H1 (cell line): ENCODE results near the gene KLHL14. TPM values are rescaled to one million over a fixed set of nuclear protein-coding genes. Genes with fewer than 3 reads are reported as not detected.

Experiments used
- CTCF ChIA-PET: fragments of 300-600 bp; sonication (Branson Sonifier 250); formaldehyde crosslinking; loops from one replicate; lab custom pipeline; 2021; ENCODE audit not compliant: partially characterized antibody; lab: Charles Lee
- POLR2A ChIA-PET: fragments of 300-600 bp; sonication (Branson Sonifier 250); formaldehyde crosslinking; loops from one replicate; lab custom pipeline; 2021; ENCODE audit warnings: inconsistent platforms; ENCODE audit not compliant: partially characterized antibody; lab: Charles Lee
- DNase-seq, 2 experiments: peaks; one replicate each; pipeline versions ENCODE4 v3.0.0 to v3.0.0-alpha.2; 2010 to 2022; ENCODE audit warnings: low spot score in 2 of 2, low read depth in 1 of 2, mixed read lengths in 1 of 2
- FAIRE-seq: peaks from 2 replicates; lab custom pipeline; 2011; peaks lifted over from hg19 to GRCh38; lab: Jason Lieb, UNC
- H2AFZ ChIP-seq: 2 replicates; pipeline ENCODE4 v1.8.1; 2012; ENCODE audit warnings: low read length, inconsistent platforms
- H2AK5ac ChIP-seq: 2 replicates; pipeline ENCODE4 v1.6.1; 2013; ENCODE audit warnings: low read depth, low read length
- H2BK120ac ChIP-seq: replicated peaks from 2 replicates; pipeline ENCODE3; 2013; ENCODE audit warnings: low read depth, low read length, inconsistent platforms
- H2BK12ac ChIP-seq: 2 replicates; pipeline ENCODE4 v1.6.1; 2013; ENCODE audit warnings: low read depth, low read length
- H2BK15ac ChIP-seq: 2 replicates; pipeline ENCODE4 v1.6.1; 2013; ENCODE audit warnings: low read length
- H2BK20ac ChIP-seq: 2 replicates; pipeline ENCODE4 v1.6.1; 2013; ENCODE audit warnings: low read length
- H2BK5ac ChIP-seq: 2 replicates; pipeline ENCODE4 v1.6.1; 2013; ENCODE audit warnings: low read depth, low read length
- H3K14ac ChIP-seq: 2 replicates; pipeline ENCODE4 v1.6.1; 2013; ENCODE audit warnings: inconsistent platforms; ENCODE audit not compliant: insufficient read length
- H3K18ac ChIP-seq: 2 replicates; pipeline ENCODE4 v1.6.1; 2013; ENCODE audit warnings: low read length; ENCODE audit errors: extremely low read depth
- H3K23ac ChIP-seq: 2 replicates; pipeline ENCODE4 v1.6.1; 2013; ENCODE audit warnings: inconsistent platforms; ENCODE audit not compliant: insufficient read length
- H3K23me2 ChIP-seq: 2 replicates; pipeline ENCODE4 v1.6.1; 2013; ENCODE audit warnings: low read depth, low read length
- H3K27ac ChIP-seq: 2 replicates; pipeline ENCODE4 v1.6.1; 2011; ENCODE audit warnings: low read depth, low read length, inconsistent platforms
- H3K27me3 ChIP-seq, 4 experiments: replicated peaks in 1 of 4; 1 replicate in 1 of 4; 2 replicates in 3 of 4; pipeline versions ENCODE4 v1.6.1 to v1.8.1; 2011 to 2013; ENCODE audit warnings: low read length in 3 of 4, mild to moderate bottlenecking in 3 of 4, inconsistent platforms in 2 of 4, mixed read lengths in 2 of 4, moderate library complexity in 1 of 4; ENCODE audit not compliant: control insufficient read depth in 3 of 4, insufficient read depth in 3 of 4; ENCODE audit errors: extremely low read depth in 1 of 4
- H3K36me3 ChIP-seq, 4 experiments: 2 replicates each; pipeline versions ENCODE4 v1.6.1 to v1.8.1; 2011 to 2013; ENCODE audit warnings: mild to moderate bottlenecking in 4 of 4, low read length in 3 of 4, moderate library complexity in 2 of 4, control low read depth in 1 of 4, inconsistent platforms in 1 of 4; ENCODE audit not compliant: insufficient read depth in 4 of 4, control insufficient read depth in 2 of 4
- H3K4ac ChIP-seq: replicated peaks from 2 replicates; pipeline ENCODE3; 2013; ENCODE audit warnings: low read length, low read depth, mixed read lengths, inconsistent platforms; ENCODE audit not compliant: insufficient read length
- H3K4me1 ChIP-seq, 4 experiments: replicated peaks in 1 of 4; 1 replicate in 1 of 4; 2 replicates in 3 of 4; pipeline versions ENCODE4 v1.6.1 to v1.8.1; 2011 to 2013; ENCODE audit warnings: low read length in 3 of 4, inconsistent platforms in 2 of 4, mixed read lengths in 1 of 4; ENCODE audit not compliant: insufficient read depth in 4 of 4, control insufficient read depth in 3 of 4
- H3K4me2 ChIP-seq, 2 experiments: 2 replicates each; pipeline versions ENCODE4 v1.6.1 to v1.8.1; 2011 to 2013; ENCODE audit warnings: low read depth in 2 of 2, low read length in 2 of 2, control low read depth in 1 of 2, inconsistent platforms in 1 of 2, mild to moderate bottlenecking in 1 of 2; ENCODE audit not compliant: insufficient read depth in 1 of 2
- H3K4me3 ChIP-seq, 4 experiments: fragments of 200-600, 300-600 bp in 1 of 4; sonication (generic), shearing (Covaris generic), sonication (Bioruptor Twin) in 1 of 4; 2 replicates each; pipeline versions ENCODE4 v1.5.1 to v1.8.1; 2011 to 2016; ENCODE audit warnings: low read length in 4 of 4, low read depth in 3 of 4, control low read depth in 2 of 4, inconsistent platforms in 2 of 4, mild to moderate bottlenecking in 2 of 4, mixed read lengths in 1 of 4, moderate library complexity in 1 of 4; ENCODE audit not compliant: insufficient read depth in 2 of 4; ENCODE audit errors: extremely low read depth in 1 of 4
- H3K56ac ChIP-seq: replicated peaks from 2 replicates; pipeline ENCODE3; 2013; ENCODE audit warnings: low read depth, mild to moderate bottlenecking, mixed read lengths, low read length, inconsistent platforms; ENCODE audit not compliant: insufficient read length
- H3K79me1 ChIP-seq: 2 replicates; pipeline ENCODE4 v1.6.1; 2013; ENCODE audit warnings: low read depth, low read length, control low read depth
- H3K79me2 ChIP-seq, 2 experiments: 2 replicates each; pipeline versions ENCODE4 v1.6.1 to v1.8.1; 2012 to 2013; ENCODE audit warnings: low read length in 2 of 2, mild to moderate bottlenecking in 2 of 2, inconsistent platforms in 1 of 2; ENCODE audit not compliant: insufficient read depth in 2 of 2, control insufficient read depth in 1 of 2
- H3K9ac ChIP-seq, 4 experiments: replicated peaks in 1 of 4; 1 replicate in 1 of 4; 2 replicates in 3 of 4; pipeline versions ENCODE4 v1.6.1 to v1.8.1; 2011 to 2013; ENCODE audit warnings: low read depth in 3 of 4, low read length in 3 of 4, control low read depth in 2 of 4, mild to moderate bottlenecking in 2 of 4, moderate library complexity in 2 of 4, inconsistent platforms in 1 of 4; ENCODE audit errors: extremely low read depth in 1 of 4
- H3K9me3 ChIP-seq, 2 experiments: 2 replicates each; pipeline versions ENCODE4 v1.6.1 to v1.8.1; 2012 to 2013; ENCODE audit warnings: mild to moderate bottlenecking in 2 of 2, moderate library complexity in 2 of 2, control low read depth in 1 of 2, inconsistent platforms in 1 of 2, low read depth in 1 of 2, low read length in 1 of 2, mixed read lengths in 1 of 2; ENCODE audit not compliant: insufficient read depth in 2 of 2
- H4K20me1 ChIP-seq, 2 experiments: replicated peaks in 1 of 2; 2 replicates each; pipeline versions ENCODE3 to v1.8.1; 2011 to 2013; ENCODE audit warnings: inconsistent platforms in 2 of 2, low read length in 2 of 2, mild to moderate bottlenecking in 1 of 2; ENCODE audit not compliant: insufficient read depth in 2 of 2, control insufficient read depth in 1 of 2
- H4K5ac ChIP-seq: 2 replicates; pipeline ENCODE4 v1.6.1; 2013; ENCODE audit warnings: low read length, low read depth, mixed read lengths, inconsistent platforms; ENCODE audit not compliant: insufficient read length
- H4K8ac ChIP-seq: 2 replicates; pipeline ENCODE4 v1.8.0; 2013; ENCODE audit warnings: mild to moderate bottlenecking, moderate library complexity, low read length, inconsistent platforms; ENCODE audit not compliant: insufficient read depth; ENCODE audit errors: extremely low read depth
- H4K91ac ChIP-seq: replicated peaks from 2 replicates; pipeline ENCODE3; 2013; ENCODE audit warnings: low read length, mixed read lengths, inconsistent platforms; ENCODE audit not compliant: insufficient read length
- CBX5 ChIP-seq: fragments of 300-800, 300-1000 bp; sonication (generic); IDR thresholded peaks from 2 replicates; pipeline ENCODE4 v1.7.1; 2016; ENCODE audit warnings: antibody characterized with exemption, low read length, low read depth
- CHD1 ChIP-seq: IDR thresholded peaks from 2 replicates; pipeline ENCODE4 v1.6.1; 2012; ENCODE audit warnings: low read depth, low read length, improper control_type of control experiment
- CHD2 ChIP-seq: IDR thresholded peaks from 2 replicates; pipeline ENCODE4 v1.6.1; 2012; ENCODE audit warnings: low read length, improper control_type of control experiment
- CTBP2 ChIP-seq: IDR thresholded peaks from 2 replicates; pipeline ENCODE4 v1.7.0; 2011; ENCODE audit warnings: borderline replicate concordance, mild to moderate bottlenecking, moderate library complexity, mixed read lengths, low read length; ENCODE audit not compliant: insufficient read depth, insufficient read length
- E2F6 ChIP-seq: IDR thresholded peaks from 2 replicates; pipeline ENCODE4 v1.6.1; 2012; ENCODE audit warnings: inconsistent platforms
- JUND ChIP-seq: IDR thresholded peaks from 2 replicates; pipeline ENCODE4 v1.6.1; 2011; ENCODE audit warnings: mild to moderate bottlenecking, improper control_type of control experiment, low read length
- KDM5A ChIP-seq: fragments of 200-600 bp; IDR thresholded peaks from 2 replicates; pipeline ENCODE4 v1.7.1; 2012; ENCODE audit warnings: mild to moderate bottlenecking, low read length, inconsistent platforms, mixed read lengths
- MAX ChIP-seq: IDR thresholded peaks from 2 replicates; pipeline ENCODE4 v1.6.1; 2012; ENCODE audit warnings: inconsistent platforms
- NANOG ChIP-seq: IDR thresholded peaks from 2 replicates; pipeline ENCODE4 v1.6.1; 2011; ENCODE audit warnings: low read length, low read depth, mild to moderate bottlenecking, inconsistent platforms; ENCODE audit not compliant: insufficient read depth, poor library complexity, severe bottlenecking
- POLR2AphosphoS5 ChIP-seq: IDR thresholded peaks from 2 replicates; pipeline ENCODE4 v1.6.1; 2011; ENCODE audit warnings: low read depth, low read length
- SIRT6 ChIP-seq: IDR thresholded peaks from one replicate; pipeline ENCODE4 v1.7.1; 2012; ENCODE audit warnings: low read length, inconsistent platforms
- SP1 ChIP-seq: IDR thresholded peaks from 2 replicates; pipeline ENCODE4 v1.6.1; 2011; ENCODE audit warnings: low read depth, low read length
- SP2 ChIP-seq: IDR thresholded peaks from 2 replicates; pipeline ENCODE4 v1.6.1; 2012; ENCODE audit warnings: mild to moderate bottlenecking, low read length, inconsistent platforms
- SUZ12 ChIP-seq: fragments of 200-600 bp; sonication (generic); IDR thresholded peaks from 2 replicates; pipeline ENCODE4 v1.6.1; 2012; ENCODE audit warnings: mild to moderate bottlenecking, inconsistent platforms, low read length, moderate library complexity, mixed read lengths
- ZNF274 ChIP-seq: IDR thresholded peaks from 2 replicates; pipeline ENCODE4 v1.7.0; 2012; ENCODE audit warnings: low read length, borderline replicate concordance; ENCODE audit errors: extremely low read depth
- WGBS, 2 experiments: shearing (Covaris generic) in 1 of 2; methylation state at CpG; one replicate each; pipeline versions ENCODE4 v1.1.6 to v1.1.7; 2013 to 2015; ENCODE audit warnings: low lambda C conversion rate in 2 of 2, mixed read lengths in 2 of 2, inconsistent platforms in 1 of 2, low coverage in 1 of 2, missing lambda C conversion rate in 1 of 2; ENCODE audit not compliant: insufficient replicate concordance in 2 of 2, insufficient coverage in 1 of 2, insufficient read length in 1 of 2; ENCODE audit errors: extremely low coverage in 1 of 2, missing lambda C conversion rate in 1 of 2; 5-methylcytosine and 5-hydroxymethylcytosine counted together
- polyA plus RNA-seq, 7 experiments: library from polyadenylated mRNA; depleted of rRNA in 3 of 7; stranded (reverse) in 5 of 7; unstranded in 2 of 7; fragments of >200 nt in 5 of 7; fragments of 200-250 nt in 2 of 7; gene quantifications; 1 replicate in 5 of 7; 2 replicates in 1 of 7; 4 replicates in 1 of 7; pipeline versions ENCODE4 v1.2.1 to v1.2.3, GENCODE V29; 2011 to 2013; ENCODE audit warnings: missing spikeins in 2 of 7, mixed read lengths in 2 of 7
- total RNA-seq: library from RNA; stranded (reverse); fragmentation: NEBNext Ultra II Directional; extraction: Animal tissue kit (Norgen Biotek cat#: 25700); gene quantifications from 2 replicates; pipeline ENCODE4 v1.2.1, GENCODE V29; 2021

The KLHL14 gene
- total and polyA plus RNA-seq, 2 of the 8 experiments (the other 6 are each of a cell fraction or from before 2014, with no cell fraction given): 1.1 to 1.2 TPM

DNA sequence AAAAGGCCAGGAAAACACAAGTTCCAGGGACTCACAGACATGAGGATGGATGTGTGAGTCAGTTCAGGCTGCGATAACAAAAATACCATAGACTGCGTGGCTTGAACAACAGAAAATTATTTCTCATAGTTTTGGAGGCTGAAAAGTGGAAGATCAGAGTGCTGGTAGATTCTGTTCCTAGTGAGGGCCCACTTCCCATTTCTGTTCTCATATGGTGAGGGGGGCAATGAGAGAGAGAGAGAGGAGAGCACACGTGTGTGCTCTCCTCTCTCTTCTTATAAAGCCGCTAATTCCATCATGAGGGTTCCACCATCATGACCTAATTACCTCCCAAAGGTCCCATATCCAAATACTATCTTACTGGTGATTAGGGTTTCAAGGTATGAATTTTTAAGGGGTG, 23.0 kb downstream of the KLHL14 start:
- no peaks in the 10 kb centered on the region for H3K36me3 ChIP-seq
- H2BK120ac ChIP-seq: no peak overlapping the region
- H2BK20ac ChIP-seq: no peak overlapping the region
- H3K27ac ChIP-seq: no peak overlapping the region
- no peak overlapping the region for H2BK5ac ChIP-seq
- H2AK5ac ChIP-seq: no peak overlapping the region
- H4K8ac ChIP-seq: no peak overlapping the region
- H3K9me3 ChIP-seq: no peaks in the 10 kb centered on the region
- H4K91ac ChIP-seq: no peak overlapping the region
- no peak overlapping the region for H4K5ac ChIP-seq
- no peak overlapping the region for H2BK15ac ChIP-seq
- no peaks in the 10 kb centered on the region for H3K23me2 ChIP-seq
- no peak overlapping the region for H3K14ac ChIP-seq
- ChIA-PET CTCF (no interaction called here), POLR2A (no interaction called here)
- H3K79me2 ChIP-seq: no peaks in the 10 kb centered on the region
- no peak overlapping the region for H3K9ac ChIP-seq
- no peaks in the 10 kb centered on the region for H3K27me3 ChIP-seq
- no peak overlapping the region for H3K56ac ChIP-seq
- no peak overlapping the region for H2AFZ ChIP-seq
- no peaks in the 10 kb centered on the region for H3K79me1 ChIP-seq
- no peak overlapping the region for H3K4me2 ChIP-seq
- 95% methylated on average over 3 of the region's 4 CpGs; no CpG with 5 or more reads in 1 of the 2 experiments for WGBS, 2 experiments
- H3K4me1 ChIP-seq: peaks cover 4 to 12% (median 5%) of the 10 kb centered on the region in 4 experiments
- no peaks in the 10 kb centered on the region for H4K20me1 ChIP-seq
- H3K4ac ChIP-seq: no peak overlapping the region
- H3K23ac ChIP-seq: no peak overlapping the region
- H2BK12ac ChIP-seq: no peak overlapping the region
- FAIRE-seq (no peak), DNase-seq (no peak)
- no peak overlapping the region for H3K18ac ChIP-seq
- H3K4me3 ChIP-seq: no peak overlapping the region
- no peak for TF ChIP-seq SP2
- TF ChIP-seq JUND: no peak
- no peak for TF ChIP-seq CTBP2
- TF ChIP-seq NANOG: no peak
- TF ChIP-seq KDM5A: no peak
- no peak for TF ChIP-seq MAX
- no peak for TF ChIP-seq SUZ12
- TF ChIP-seq CHD1: no peak
- TF ChIP-seq E2F6: no peak
- TF ChIP-seq POLR2AphosphoS5: no peak
- TF ChIP-seq CBX5: no peak
- no peak for TF ChIP-seq ZNF274
- no peak for TF ChIP-seq SP1
- no peak for TF ChIP-seq SIRT6
- TF ChIP-seq CHD2: no peak
